ENCODE results near the gene GTPBP1.

- TF ChIP-seq, protein P1, sequence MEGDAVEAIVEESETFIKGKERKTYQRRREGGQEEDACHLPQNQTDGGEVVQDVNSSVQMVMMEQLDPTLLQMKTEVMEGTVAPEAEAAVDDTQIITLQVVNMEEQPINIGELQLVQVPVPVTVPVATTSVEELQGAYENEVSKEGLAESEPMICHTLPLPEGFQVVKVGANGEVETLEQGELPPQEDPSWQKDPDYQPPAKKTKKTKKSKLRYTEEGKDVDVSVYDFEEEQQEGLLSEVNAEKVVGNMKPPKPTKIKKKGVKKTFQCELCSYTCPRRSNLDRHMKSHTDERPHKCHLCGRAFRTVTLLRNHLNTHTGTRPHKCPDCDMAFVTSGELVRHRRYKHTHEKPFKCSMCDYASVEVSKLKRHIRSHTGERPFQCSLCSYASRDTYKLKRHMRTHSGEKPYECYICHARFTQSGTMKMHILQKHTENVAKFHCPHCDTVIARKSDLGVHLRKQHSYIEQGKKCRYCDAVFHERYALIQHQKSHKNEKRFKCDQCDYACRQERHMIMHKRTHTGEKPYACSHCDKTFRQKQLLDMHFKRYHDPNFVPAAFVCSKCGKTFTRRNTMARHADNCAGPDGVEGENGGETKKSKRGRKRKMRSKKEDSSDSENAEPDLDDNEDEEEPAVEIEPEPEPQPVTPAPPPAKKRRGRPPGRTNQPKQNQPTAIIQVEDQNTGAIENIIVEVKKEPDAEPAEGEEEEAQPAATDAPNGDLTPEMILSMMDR (conservative IDR thresholded peaks at IDR 0.05; ENCODE audit: low read depth, low read length): no peak
- no peak for TF ChIP-seq POLR2A (IDR thresholded peaks at IDR 0.05; ENCODE audit: low read depth, low read length)
These were observed 8.2 kb downstream of the GTPBP1 start for GRCh38 chr22:38713921-38714320.

Data from IMR-90 (cell line).